Progenitor cell of endocrine pancreas (in vitro differentiated cells): Measurements from ENCODE around the gene TMEM163. TPM values are rescaled to one million over a fixed set of nuclear protein-coding genes. Genes with fewer than 3 reads are reported as not detected.
"Not testable (repeated sequence)": the region's sequence is repeated elsewhere in the genome, so short reads cannot be mapped to it uniquely, and the experiment has no call there.

Experiments used
- DNase-seq: peaks from one replicate; pipeline ENCODE4 v3.0.0; 2021; ENCODE audit warnings: low spot score; ENCODE audit not compliant: unreplicated experiment
- H3K27ac Mint-ChIP-seq: 2 replicates; pipeline ENCODE4 v1.8.0; 2021; ENCODE audit warnings: mild to moderate bottlenecking, moderate library complexity, mixed read lengths
- H3K27me3 Mint-ChIP-seq: 2 replicates; pipeline ENCODE4 v1.8.0; 2021; ENCODE audit warnings: mixed read lengths
- H3K36me3 Mint-ChIP-seq: 2 replicates; pipeline ENCODE4 v1.8.0; 2022; ENCODE audit warnings: mixed read lengths; ENCODE audit not compliant: insufficient read depth
- H3K4me1 Mint-ChIP-seq: 2 replicates; pipeline ENCODE4 v1.8.0; 2021; ENCODE audit warnings: low read depth, mixed read lengths
- H3K4me3 Mint-ChIP-seq: 2 replicates; pipeline ENCODE4 v1.8.0; 2021; ENCODE audit warnings: low read depth, mild to moderate bottlenecking, moderate library complexity, mixed read lengths
- H3K9me3 Mint-ChIP-seq: 2 replicates; pipeline ENCODE4 v1.8.0; 2021; ENCODE audit warnings: low read depth, mixed read lengths
- CTCF ChIP-seq: fragments of 200-600 bp; sonication (generic); IDR thresholded peaks from one replicate; pipeline ENCODE4 v1.5.0; 2021; ENCODE audit warnings: antibody characterized with exemption, mild to moderate bottlenecking; ENCODE audit not compliant: unreplicated experiment
- total RNA-seq: library from RNA; stranded (reverse); gene quantifications from 2 replicates; pipeline ENCODE4 v1.2.1, GENCODE V29; 2021

Gene TMEM163
- total RNA-seq, 1 donor from 2014 or later: 3.8 TPM

GRCh38 chr2:134762508-134762907 lies 43.7 kb upstream of the TMEM163 start:
- DNase-seq: no peak
- Mint-ChIP-seq H3K4me3 (no peak overlapping the region), H3K36me3 (no peaks in the 10 kb centered on the region), H3K27me3 (peaks cover 13% of the 10 kb centered on the region), H3K4me1 (no peaks in the 10 kb centered on the region), H3K9me3 (no peaks in the 10 kb centered on the region), H3K27ac (no peak overlapping the region)
- TF ChIP-seq CTCF: no peak

GRCh38 chr2:134760385-134760784 lies 41.6 kb upstream of the TMEM163 start:
- Mint-ChIP-seq H3K27me3 (peaks cover 15% of the 10 kb centered on the region), H3K36me3 (no peaks in the 10 kb centered on the region), H3K4me1 (no peaks in the 10 kb centered on the region), H3K27ac (no peak overlapping the region), H3K9me3 (no peaks in the 10 kb centered on the region), H3K4me3 (no peak overlapping the region)
- TF ChIP-seq CTCF: no peak
- no peak for DNase-seq

- Mint-ChIP-seq H3K36me3 (no peaks in the 10 kb centered on the region), H3K27ac (no peak overlapping the region), H3K27me3 (peaks cover 15% of the 10 kb centered on the region), H3K4me3 (no peak overlapping the region), H3K9me3 (no peaks in the 10 kb centered on the region), H3K4me1 (no peaks in the 10 kb centered on the region)
- no peak for DNase-seq
- no peak for TF ChIP-seq CTCF
Measured at GRCh38 chr2:134758633-134759032, 39.8 kb upstream of the TMEM163 start.

GRCh38 chr2:134751981-134752380 lies 33.2 kb upstream of the TMEM163 start:
- not testable (repeated sequence) for H3K4me3 Mint-ChIP-seq, H3K36me3 Mint-ChIP-seq, DNase-seq, H3K27ac Mint-ChIP-seq, H3K9me3 Mint-ChIP-seq, H3K27me3 Mint-ChIP-seq
- peaks cover 11% of the 10 kb centered on the region for H3K4me1 Mint-ChIP-seq

GRCh38 chr2:134745546-134745945 lies 26.7 kb upstream of the TMEM163 start:
- peaks cover 5% of the 10 kb centered on the region for H3K27me3 Mint-ChIP-seq
- no peak overlapping the region for H3K4me3 Mint-ChIP-seq
- no peak for DNase-seq
- no peak overlapping the region for H3K27ac Mint-ChIP-seq
- H3K9me3 Mint-ChIP-seq: no peaks in the 10 kb centered on the region
- H3K36me3 Mint-ChIP-seq: no peaks in the 10 kb centered on the region
- no peak for TF ChIP-seq CTCF
- H3K4me1 Mint-ChIP-seq: no peaks in the 10 kb centered on the region

GRCh38 chr2:134745023-134745422 lies 26.2 kb upstream of the TMEM163 start:
- no peak for DNase-seq
- no peak for TF ChIP-seq CTCF
- Mint-ChIP-seq H3K4me1 (no peaks in the 10 kb centered on the region), H3K27ac (no peak overlapping the region), H3K27me3 (peaks cover 5% of the 10 kb centered on the region), H3K36me3 (no peaks in the 10 kb centered on the region), H3K9me3 (no peaks in the 10 kb centered on the region), H3K4me3 (no peak overlapping the region)
